ENCODE measurements around the gene GRB2. TPM values are rescaled to one million over a fixed set of nuclear protein-coding genes. Genes with fewer than 3 reads are reported as not detected.

The GRB2 gene
- total RNA-seq, 2 donors from 2014 or later: 117 to 126 TPM

- peaks cover 13% of the 10 kb centered on the region for H3K4me1 ChIP-seq
- no peaks in the 10 kb centered on the region for H3K9me3 ChIP-seq
- intact Hi-C loops (cut with DNase I): no loop called here
- H3K27ac ChIP-seq: no peak overlapping the region
- H3K4me3 ChIP-seq: no peak overlapping the region
- no peak for DNase-seq
- no peak overlapping the region for H3K9ac ChIP-seq (ENCODE audit: low read depth in 2 of 2, low read length in 2 of 2)
- no peaks in the 10 kb centered on the region for H3K36me3 ChIP-seq
- TF ChIP-seq CTCF (IDR thresholded peaks at IDR 0.05): no peak
- H3K27me3 ChIP-seq: no peaks in the 10 kb centered on the region
Measured at GRCh38 chr17:75365009-75365930, 40.2 kb downstream of the GRB2 start.

- TF ChIP-seq CTCF (IDR thresholded peaks at IDR 0.05): no peak
- Histone ChIP-seq H3K9me3 (no peaks in the 10 kb centered on the region), H3K27ac (no peak overlapping the region), H3K4me1 (peaks cover 13% of the 10 kb centered on the region), H3K9ac (ENCODE audit: low read depth in 2 of 2, low read length in 2 of 2) (no peak overlapping the region), H3K27me3 (no peaks in the 10 kb centered on the region), H3K4me3 (no peak overlapping the region), H3K36me3 (no peaks in the 10 kb centered on the region)
- DNase-seq: no peak
- intact Hi-C loops (cut with DNase I): no loop called here
Measured at GRCh38 chr17:75364078-75364477, 41.4 kb downstream of the GRB2 start.

- DNase-seq: no peak
- no peaks in the 10 kb centered on the region for H3K27me3 ChIP-seq
- no peak for TF ChIP-seq CTCF (IDR thresholded peaks at IDR 0.05)
- intact Hi-C loops (cut with DNase I): no loop called here
- H3K9ac ChIP-seq (ENCODE audit: low read depth in 2 of 2, low read length in 2 of 2): no peak overlapping the region
- no peak overlapping the region for H3K4me3 ChIP-seq
- H3K4me1 ChIP-seq: peaks cover 13% of the 10 kb centered on the region
- H3K36me3 ChIP-seq: no peaks in the 10 kb centered on the region
- H3K27ac ChIP-seq: no peak overlapping the region
- H3K9me3 ChIP-seq: no peaks in the 10 kb centered on the region
Measured at GRCh38 chr17:75361996-75362395, 43.5 kb downstream of the GRB2 start.

- Histone ChIP-seq H3K4me1 (peaks cover 13% of the 10 kb centered on the region), H3K36me3 (no peaks in the 10 kb centered on the region), H3K27ac (no peak overlapping the region), H3K4me3 (no peak overlapping the region), H3K27me3 (no peaks in the 10 kb centered on the region), H3K9ac (ENCODE audit: low read depth in 2 of 2, low read length in 2 of 2) (no peak overlapping the region), H3K9me3 (no peaks in the 10 kb centered on the region)
- TF ChIP-seq CTCF (IDR thresholded peaks at IDR 0.05): no peak
- DNase-seq: no peak
- intact Hi-C loops (cut with DNase I): no loop called here
Measured at GRCh38 chr17:75361344-75361743, 44.1 kb downstream of the GRB2 start.

- no peak for DNase-seq
- no peaks in the 10 kb centered on the region for H3K36me3 ChIP-seq
Measured at GRCh38 chr17:75356260-75356937, 49.1 kb downstream of the GRB2 start.

More at GRCh38 chr17:75356260-75356937, 49.1 kb downstream of the GRB2 start:
- H3K9me3 ChIP-seq: no peaks in the 10 kb centered on the region
- H3K9ac ChIP-seq (ENCODE audit: low read depth in 2 of 2, low read length in 2 of 2): no peak overlapping the region
- TF ChIP-seq CTCF (IDR thresholded peaks at IDR 0.05): no peak
- H3K27ac ChIP-seq: no peak overlapping the region
- H3K4me1 ChIP-seq: no peaks in the 10 kb centered on the region
- no peak overlapping the region for H3K4me3 ChIP-seq
- intact Hi-C loops (cut with DNase I): no loop called here
- H3K27me3 ChIP-seq: no peaks in the 10 kb centered on the region
